Ovary (tissue), 3 donors: ENCODE results near the gene CXCL14.

Source experiments
- POLR2A ChIP-seq: fragments of 450-650 bp; IDR thresholded peaks from one replicate; pipeline ENCODE4 v1.6.1; 2017; ENCODE audit warnings: antibody characterized with exemption, mild to moderate bottlenecking, moderate library complexity
- TF ChIP-seq, protein P1 (sequence below), 3 donors: fragments of 450-650 bp in 2 of 3; fragments of 200-600 bp in 1 of 3; IDR thresholded peaks; one replicate each; pipeline versions ENCODE4 v1.5.1 to v1.8.0; 2016 to 2022; ENCODE audit warnings: antibody characterized with exemption in 3 of 3, mild to moderate bottlenecking in 1 of 3
- donor health status: DM: no; HTN: no; CAD: no.

GRCh38 chr5:135601466-135601865 is 22.7 kb upstream of the CXCL14 start:
- TF ChIP-seq, protein P1, sequence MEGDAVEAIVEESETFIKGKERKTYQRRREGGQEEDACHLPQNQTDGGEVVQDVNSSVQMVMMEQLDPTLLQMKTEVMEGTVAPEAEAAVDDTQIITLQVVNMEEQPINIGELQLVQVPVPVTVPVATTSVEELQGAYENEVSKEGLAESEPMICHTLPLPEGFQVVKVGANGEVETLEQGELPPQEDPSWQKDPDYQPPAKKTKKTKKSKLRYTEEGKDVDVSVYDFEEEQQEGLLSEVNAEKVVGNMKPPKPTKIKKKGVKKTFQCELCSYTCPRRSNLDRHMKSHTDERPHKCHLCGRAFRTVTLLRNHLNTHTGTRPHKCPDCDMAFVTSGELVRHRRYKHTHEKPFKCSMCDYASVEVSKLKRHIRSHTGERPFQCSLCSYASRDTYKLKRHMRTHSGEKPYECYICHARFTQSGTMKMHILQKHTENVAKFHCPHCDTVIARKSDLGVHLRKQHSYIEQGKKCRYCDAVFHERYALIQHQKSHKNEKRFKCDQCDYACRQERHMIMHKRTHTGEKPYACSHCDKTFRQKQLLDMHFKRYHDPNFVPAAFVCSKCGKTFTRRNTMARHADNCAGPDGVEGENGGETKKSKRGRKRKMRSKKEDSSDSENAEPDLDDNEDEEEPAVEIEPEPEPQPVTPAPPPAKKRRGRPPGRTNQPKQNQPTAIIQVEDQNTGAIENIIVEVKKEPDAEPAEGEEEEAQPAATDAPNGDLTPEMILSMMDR (IDR thresholded peaks at IDR 0.05), result no peak
- no peak for TF ChIP-seq POLR2A
